BLaER1 treated with 17β-estradiol and CSF1 and Interleukin-3, amounts not matched to agents 10 nM and 100 nM (cell line): ENCODE data around the gene CFAP45.

Source experiments
- H3K27ac ChIP-seq, 11 experiments: shearing (Covaris generic); formaldehyde crosslinking; 2 replicates each; pipeline ENCODE4 v1.8.1; 2022
- H3K27me3 ChIP-seq, 11 experiments: shearing (Covaris generic); formaldehyde crosslinking; 2 replicates each; pipeline ENCODE4 v1.8.1; 2022
- H3K36me3 ChIP-seq, 11 experiments: shearing (Covaris generic); formaldehyde crosslinking; 2 replicates each; pipeline ENCODE4 v1.8.1; 2022
- H3K4me1 ChIP-seq, 10 experiments: shearing (Covaris generic); formaldehyde crosslinking; 2 replicates each; pipeline ENCODE4 v1.8.1; 2022
- H3K4me2 ChIP-seq, 11 experiments: shearing (Covaris generic); formaldehyde crosslinking; 2 replicates each; pipeline ENCODE4 v1.8.1; 2022
- H3K4me3 ChIP-seq, 10 experiments: shearing (Covaris generic); formaldehyde crosslinking; 2 replicates each; pipeline ENCODE4 v1.8.1; 2022
- H3K9ac ChIP-seq, 11 experiments: shearing (Covaris generic); formaldehyde crosslinking; 2 replicates each; pipeline ENCODE4 v1.8.1; 2022
- H3K9me3 ChIP-seq, 11 experiments: shearing (Covaris generic); formaldehyde crosslinking; replicated peaks in 1 of 11; 2 replicates each; pipeline ENCODE4 v1.8.1; 2022
- H4K20me1 ChIP-seq, 11 experiments: shearing (Covaris generic); formaldehyde crosslinking; 2 replicates each; pipeline ENCODE4 v1.8.1; 2022
- Cebpa-rat ChIP-seq, 11 experiments: shearing (Covaris generic); IDR thresholded peaks; 2 replicates each; pipeline ENCODE4 v1.8.1; 2022

CFAP45 gene

DNA sequence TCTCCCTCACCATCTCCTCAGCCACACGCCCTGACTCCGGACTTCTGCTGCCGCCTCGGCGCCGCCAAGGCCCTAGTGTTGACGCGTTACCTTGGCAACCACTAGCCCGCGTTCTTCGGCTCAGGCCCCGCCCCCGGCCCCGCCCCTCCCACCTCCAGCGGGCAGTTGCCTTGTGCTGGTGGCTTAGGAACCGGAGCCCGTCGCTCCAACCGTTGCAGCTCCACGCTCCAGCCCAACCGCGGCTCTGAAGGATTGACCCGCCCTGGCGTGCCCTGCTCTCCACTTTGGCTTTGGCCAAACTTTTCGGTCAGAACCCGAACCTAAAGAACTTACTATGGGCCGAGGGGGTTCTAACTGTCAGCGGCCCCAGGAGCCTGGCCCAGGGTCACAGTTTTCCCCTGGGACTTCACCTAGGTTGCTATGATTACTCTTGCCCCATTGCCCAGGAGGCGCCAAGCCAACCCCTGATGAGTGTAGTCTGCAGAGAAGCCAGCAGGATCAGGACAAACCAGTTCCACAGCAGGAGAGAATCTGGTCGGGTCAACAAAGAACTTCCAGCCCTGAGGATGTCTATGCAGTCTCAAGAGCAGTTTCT is at the start of gene CFAP45:
Gene CFAP45 (minus strand): TSS at position 80 of the 595 bp plus-strand sequence. CDS start 67 bp downstream, at position 13.
- peak within 1 kb of the TSS in 3 of 11 experiments; percentile 8 to 55 (median 18); a peak in 2 of 22 replicates for H3K4me2 ChIP-seq
- H3K4me1 ChIP-seq, result peaks cover 0 to 36% (median 2%) of the 10 kb centered on the region in 10 experiments; a peak in 10 of 20 replicates
- H3K9ac ChIP-seq, result no peak within 1 kb of the TSS
- TF ChIP-seq Cebpa-rat (IDR thresholded peaks at IDR 0.05), result no peak
- H4K20me1 ChIP-seq, result no peaks in the 10 kb centered on the region
- no peak within 1 kb of the TSS for H3K4me3 ChIP-seq
- peaks cover 15 to 19% (median 18%) of the 10 kb centered on the region in 11 experiments for H3K9me3 ChIP-seq
- H3K27me3 ChIP-seq, result no peaks in the 10 kb centered on the region
- H3K36me3 ChIP-seq, result peaks cover 0 to 3% (median 0%) of the 10 kb centered on the region in 11 experiments; a peak in 2 of 22 replicates
- no peak within 1 kb of the TSS for H3K27ac ChIP-seq

DNA sequence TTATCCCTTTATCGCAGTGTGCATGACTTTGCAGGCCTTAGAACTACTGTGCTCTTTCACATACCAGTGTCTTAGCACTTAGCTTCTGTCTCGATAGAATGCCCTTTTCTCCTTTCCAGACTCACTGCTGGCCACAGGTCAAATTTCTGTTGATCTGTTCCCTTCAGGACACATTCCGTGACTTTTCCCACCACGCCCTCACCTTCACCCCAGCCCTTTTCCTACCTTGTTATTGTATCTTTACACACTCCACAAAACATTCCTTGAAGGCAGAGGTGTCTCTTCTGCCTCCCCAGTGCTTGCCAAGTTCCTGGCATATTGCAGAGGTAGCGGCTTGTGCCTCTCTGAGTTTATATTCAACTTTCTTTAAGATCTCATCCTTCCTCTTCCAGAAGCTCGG is 49.2 kb upstream of the CFAP45 start:
- H4K20me1 ChIP-seq, result no peaks in the 10 kb centered on the region
- H3K36me3 ChIP-seq, result no peaks in the 10 kb centered on the region
- H3K4me3 ChIP-seq, result no peak overlapping the region
- no peak for TF ChIP-seq Cebpa-rat (IDR thresholded peaks at IDR 0.05)
- H3K27ac ChIP-seq, result no peak overlapping the region
- H3K4me2 ChIP-seq, result no peak overlapping the region; a peak in 1 of 22 replicates
- H3K27me3 ChIP-seq, result peaks cover 0 to 24% (median 0%) of the 10 kb centered on the region in 11 experiments; a peak in 5 of 22 replicates
- peaks cover 17 to 44% (median 25%) of the 10 kb centered on the region in 10 experiments for H3K4me1 ChIP-seq
- no peak overlapping the region for H3K9ac ChIP-seq
- H3K9me3 ChIP-seq, result no peaks in the 10 kb centered on the region

GRCh38 chr1:159947942-159948341 is 48.0 kb upstream of the CFAP45 start:
- Histone ChIP-seq H3K9ac (no peak overlapping the region), H3K4me1 (peaks cover 25 to 34% (median 31%) of the 10 kb centered on the region in 10 experiments), H3K4me2 (no peak overlapping the region), H3K27ac (no peak overlapping the region), H4K20me1 (no peaks in the 10 kb centered on the region), H3K4me3 (no peak overlapping the region), H3K36me3 (no peaks in the 10 kb centered on the region), H3K27me3 (peaks cover 0 to 25% (median 0%) of the 10 kb centered on the region in 11 experiments; a peak in 5 of 22 replicates), H3K9me3 (no peaks in the 10 kb centered on the region)
- no peak for TF ChIP-seq Cebpa-rat (IDR thresholded peaks at IDR 0.05)

- no peaks in the 10 kb centered on the region for H3K36me3 ChIP-seq
- H4K20me1 ChIP-seq, result no peaks in the 10 kb centered on the region
- peak overlapping the region in 6 of 11 experiments; percentile 66 to 78 (median 75); a peak in 11 of 22 replicates for H3K9ac ChIP-seq
- peaks cover 0 to 25% (median 0%) of the 10 kb centered on the region in 11 experiments; a peak in 5 of 22 replicates for H3K27me3 ChIP-seq
- no peaks in the 10 kb centered on the region for H3K9me3 ChIP-seq
- H3K4me3 ChIP-seq, result peak overlapping the region in 8 of 10 experiments; percentile 57 to 72 (median 62); a peak in 15 of 20 replicates
- TF ChIP-seq Cebpa-rat (IDR thresholded peaks at IDR 0.05), result no peak
- peak overlapping the region in 2 of 11 experiments; percentile 55 to 67; a peak in 4 of 22 replicates for H3K27ac ChIP-seq
- H3K4me2 ChIP-seq, result peak overlapping the region; percentile 82 to 100 (median 96)
- H3K4me1 ChIP-seq, result peaks cover 30 to 46% (median 42%) of the 10 kb centered on the region in 10 experiments
Measured at GRCh38 chr1:159946242-159947187, 46.5 kb upstream of the CFAP45 start.

DNA sequence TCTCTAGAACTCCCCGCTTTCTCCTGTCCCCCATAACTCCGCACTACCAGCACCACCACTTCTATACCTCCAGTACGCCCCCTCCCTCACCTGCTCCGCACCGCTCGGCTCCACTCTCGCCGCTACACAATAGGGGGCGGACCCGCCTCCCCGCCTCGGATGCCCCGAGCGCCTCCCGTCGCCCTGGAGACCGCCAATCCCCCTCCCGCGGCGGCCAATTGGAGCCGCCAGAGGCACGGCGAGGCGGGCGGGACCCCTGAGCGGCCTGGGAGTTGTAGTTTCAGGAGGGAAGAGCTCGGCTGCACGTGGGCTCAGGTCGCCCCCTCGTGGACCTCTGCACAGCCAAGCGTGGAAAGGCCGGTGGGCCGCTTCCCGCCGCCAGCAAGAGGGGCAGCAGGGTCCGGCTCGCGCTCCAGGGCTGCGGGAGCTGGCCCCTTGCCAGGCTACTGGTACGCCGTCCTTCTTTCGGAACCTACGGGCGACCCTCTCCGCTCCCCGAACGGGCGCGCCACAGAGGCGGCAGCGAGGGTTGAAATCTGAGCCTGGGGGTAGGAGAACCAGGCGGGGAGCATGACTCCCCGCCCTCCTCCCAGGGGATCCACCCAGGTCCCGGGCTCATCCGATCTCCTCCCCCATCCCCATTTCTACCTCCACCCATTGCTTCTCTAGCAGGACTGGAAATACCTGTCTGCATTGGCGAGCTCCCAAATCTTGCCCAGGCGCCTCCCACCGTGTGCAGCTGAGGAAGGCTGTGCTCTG is 45.7 kb upstream of the CFAP45 start, which contains the start of gene IGSF9:
Gene IGSF9 (minus strand): TSS at position 131 of the 759 bp plus-strand sequence. CDS start 2,159 bp downstream, outside the sequence.
- Histone ChIP-seq H3K9me3 (no peaks in the 10 kb centered on the region), H3K4me2 (peak within 1 kb of the TSS; percentile 82 to 100 (median 96)), H4K20me1 (no peaks in the 10 kb centered on the region), H3K4me1 (peaks cover 34 to 55% (median 51%) of the 10 kb centered on the region in 10 experiments), H3K36me3 (no peaks in the 10 kb centered on the region), H3K27me3 (peaks cover 0 to 25% (median 0%) of the 10 kb centered on the region in 11 experiments; a peak in 5 of 22 replicates), H3K4me3 (peak within 1 kb of the TSS; percentile 47 to 72 (median 61)), H3K27ac (peak within 1 kb of the TSS in 8 of 11 experiments; percentile 33 to 67 (median 51); a peak in 10 of 22 replicates), H3K9ac (peak within 1 kb of the TSS; percentile 25 to 78 (median 68); a peak in 21 of 22 replicates)
- no peak for TF ChIP-seq Cebpa-rat (IDR thresholded peaks at IDR 0.05)

GRCh38 chr1:159944623-159945455 is 44.9 kb upstream of the CFAP45 start:
- H3K9me3 ChIP-seq, result no peaks in the 10 kb centered on the region
- no peak for TF ChIP-seq Cebpa-rat (IDR thresholded peaks at IDR 0.05)
- no peaks in the 10 kb centered on the region for H4K20me1 ChIP-seq
- peak overlapping the region; percentile 25 to 78 (median 68); a peak in 18 of 22 replicates for H3K9ac ChIP-seq
- peak overlapping the region; percentile 82 to 100 (median 96) for H3K4me2 ChIP-seq
- H3K4me3 ChIP-seq, result peak overlapping the region; percentile 47 to 72 (median 61)
- H3K27me3 ChIP-seq, result peaks cover 0 to 25% (median 0%) of the 10 kb centered on the region in 11 experiments; a peak in 5 of 22 replicates
- no peak overlapping the region; a peak in 1 of 22 replicates for H3K27ac ChIP-seq
- peaks cover 26 to 63% (median 57%) of the 10 kb centered on the region in 10 experiments for H3K4me1 ChIP-seq
- no peaks in the 10 kb centered on the region for H3K36me3 ChIP-seq

DNA sequence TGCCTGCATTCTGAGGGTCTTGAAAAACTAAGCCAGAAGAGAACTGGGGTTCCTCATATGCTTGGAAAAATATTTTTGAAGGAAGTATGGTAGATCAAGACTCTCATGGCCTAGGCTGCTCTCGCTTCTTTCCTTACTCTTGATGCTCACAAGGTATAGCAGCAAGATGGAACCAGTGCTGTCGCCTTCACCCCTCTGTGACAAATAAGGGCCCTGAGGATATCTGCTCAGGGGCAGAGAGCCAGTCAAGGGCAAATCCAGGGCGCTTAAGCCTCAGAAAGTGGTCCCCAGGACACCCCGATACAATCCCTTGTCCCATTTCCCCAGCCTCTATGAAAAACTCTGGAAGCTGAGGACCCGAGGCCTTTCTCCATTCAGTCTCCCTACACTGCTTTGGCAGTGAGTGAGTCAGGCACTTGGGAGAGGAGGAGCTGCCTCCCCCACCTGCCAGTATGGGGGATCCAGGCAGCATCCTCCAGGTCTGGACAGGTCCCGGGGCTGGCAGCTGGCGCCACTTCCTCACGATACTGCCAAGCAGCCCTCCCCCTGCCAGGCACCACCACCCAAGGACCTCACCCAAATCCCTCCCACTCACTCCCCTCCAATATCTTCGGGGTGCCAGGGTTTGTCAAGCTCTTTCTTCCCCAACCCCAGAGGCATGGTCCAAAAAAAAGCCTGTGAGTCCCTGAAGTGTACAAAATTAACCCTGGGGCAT is 44.1 kb upstream of the CFAP45 start:
- peaks cover 0 to 25% (median 0%) of the 10 kb centered on the region in 11 experiments; a peak in 5 of 22 replicates for H3K27me3 ChIP-seq
- no peaks in the 10 kb centered on the region for H3K9me3 ChIP-seq

More for the DNA sequence above, 44.1 kb upstream of the CFAP45 start:
- H3K9ac ChIP-seq, result 0 out of 22 replicates have a peak overlapping the region, but pooled peaks of 1 of the 11 experiments have one; percentile 77
- H3K36me3 ChIP-seq, result no peaks in the 10 kb centered on the region
- H3K4me2 ChIP-seq, result peak overlapping the region in 10 of 11 experiments; percentile 82 to 100 (median 96); a peak in 19 of 22 replicates
- H3K27ac ChIP-seq, result no peak overlapping the region
- no peak for TF ChIP-seq Cebpa-rat (IDR thresholded peaks at IDR 0.05)
- peak overlapping the region in 1 of 10 experiments; percentile 61; a peak in 2 of 20 replicates for H3K4me3 ChIP-seq
- H4K20me1 ChIP-seq, result no peaks in the 10 kb centered on the region
- peaks cover 20 to 71% (median 60%) of the 10 kb centered on the region in 10 experiments for H3K4me1 ChIP-seq
